Hypothalamus (tissue), 51 donors: Measurements from ENCODE around the gene KCNQ1.
"Not testable (repeated sequence)": the region's sequence is repeated elsewhere in the genome, so short reads cannot be mapped to it uniquely, and the experiment has no call there.

Experiments
- DNase-seq, 51 donors: peaks; one replicate each; lab custom pipeline; 2025; lab: John Stamatoyannopoulos, UW

The KCNQ1 gene

DNA sequence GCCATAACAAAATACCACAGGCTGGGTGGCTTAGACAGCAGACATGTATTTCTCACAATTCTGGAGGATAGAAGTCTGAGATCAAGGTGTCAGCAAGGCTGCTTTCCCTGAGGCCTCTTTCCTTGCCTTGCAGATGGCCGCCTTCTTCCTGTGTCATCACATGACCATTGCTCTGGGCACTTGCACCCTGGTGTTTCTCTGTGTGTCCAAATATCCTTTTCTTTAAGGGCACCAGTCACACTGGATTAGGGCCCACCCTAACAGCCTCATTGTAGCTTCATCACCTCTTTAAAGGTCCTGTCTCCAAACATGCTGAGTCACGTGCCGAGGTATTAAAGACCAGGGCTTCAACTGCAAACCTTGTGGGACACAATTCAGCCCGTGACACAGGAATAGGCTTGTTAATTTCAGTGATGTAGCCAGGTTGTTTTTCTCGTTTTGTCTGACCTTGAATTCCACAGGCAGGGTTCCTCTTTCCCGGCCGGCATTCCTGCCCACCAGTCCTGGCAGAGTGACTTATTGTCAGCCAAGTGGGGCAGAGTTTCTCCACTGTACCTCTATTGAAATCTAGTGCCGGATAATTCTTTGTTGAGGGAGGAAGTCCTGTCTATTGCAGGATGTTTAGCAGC, 154.9 kb downstream of the KCNQ1 start:
- no peak for DNase-seq

DNA sequence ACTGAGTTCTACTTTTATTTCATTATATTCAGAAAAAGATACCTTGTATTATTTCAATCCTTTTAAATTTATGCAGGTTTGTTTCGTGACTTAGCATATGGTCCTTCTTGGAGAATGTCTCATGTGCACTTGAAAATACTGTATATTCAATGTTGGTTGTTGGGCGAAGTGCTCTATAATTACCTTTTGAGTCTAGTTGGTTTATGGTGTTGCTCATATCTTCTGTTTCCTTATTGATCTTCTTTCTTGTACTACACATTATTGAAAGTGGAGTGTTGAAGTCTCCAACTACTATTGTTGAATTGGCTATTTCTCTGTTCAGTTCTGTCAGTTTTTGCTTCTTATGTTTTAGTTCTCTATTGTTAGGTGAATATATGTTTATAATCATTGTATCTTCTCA, 164.5 kb downstream of the KCNQ1 start:
- DNase-seq, result no peak

DNA sequence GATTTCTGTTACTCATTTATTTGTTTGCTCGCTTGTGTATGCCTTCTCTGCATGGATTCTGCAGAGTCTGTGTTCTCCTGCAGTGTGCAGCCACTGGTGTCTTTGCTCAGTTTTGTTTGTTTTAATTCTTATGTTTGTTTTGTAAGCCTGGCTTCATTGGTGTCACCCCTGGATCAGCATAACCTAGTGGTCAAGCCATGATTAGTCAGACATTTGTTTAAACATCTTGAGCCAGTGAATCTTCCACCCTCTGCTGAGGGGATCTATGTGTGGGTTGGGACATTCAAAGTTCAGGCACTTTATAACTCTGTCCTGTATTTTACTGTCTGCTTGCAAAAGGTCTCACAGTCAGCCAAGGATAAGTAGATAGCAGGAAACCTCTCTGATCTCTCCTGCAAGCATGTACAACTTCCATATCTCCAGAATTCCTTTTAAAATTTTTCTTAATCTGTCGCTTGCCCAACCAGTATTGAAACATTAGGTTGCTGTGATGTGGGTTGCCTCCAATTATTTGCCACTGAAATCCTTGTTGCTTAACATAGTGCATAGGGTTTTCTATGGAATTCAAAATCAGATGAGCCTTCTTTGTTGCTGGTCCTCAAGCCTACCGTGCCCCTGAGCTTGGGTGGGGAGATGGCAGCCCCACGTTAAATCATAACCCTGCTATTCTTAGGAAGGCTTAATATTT, 168.2 kb downstream of the KCNQ1 start:
- DNase-seq, result no peak

DNA sequence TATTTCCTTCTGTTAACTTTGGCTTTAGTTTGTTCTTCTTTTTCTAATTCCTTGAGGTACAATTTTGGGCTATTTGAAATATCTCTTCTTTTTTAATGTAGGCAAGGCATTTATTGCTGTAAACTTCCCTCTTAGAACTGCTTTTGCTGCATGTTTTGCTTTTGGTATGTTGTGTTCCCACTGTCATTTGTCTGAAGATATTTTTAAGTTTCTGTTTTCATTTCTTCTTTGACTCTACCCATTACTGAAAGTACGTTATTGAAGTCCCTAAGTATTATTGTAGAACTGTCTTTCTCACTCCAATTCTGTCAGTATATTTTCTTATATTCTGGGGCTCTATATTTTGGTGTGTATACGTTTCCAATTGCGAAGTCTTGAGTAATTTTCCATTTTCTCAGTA, 177.1 kb downstream of the KCNQ1 start:
- no peak for DNase-seq

DNA sequence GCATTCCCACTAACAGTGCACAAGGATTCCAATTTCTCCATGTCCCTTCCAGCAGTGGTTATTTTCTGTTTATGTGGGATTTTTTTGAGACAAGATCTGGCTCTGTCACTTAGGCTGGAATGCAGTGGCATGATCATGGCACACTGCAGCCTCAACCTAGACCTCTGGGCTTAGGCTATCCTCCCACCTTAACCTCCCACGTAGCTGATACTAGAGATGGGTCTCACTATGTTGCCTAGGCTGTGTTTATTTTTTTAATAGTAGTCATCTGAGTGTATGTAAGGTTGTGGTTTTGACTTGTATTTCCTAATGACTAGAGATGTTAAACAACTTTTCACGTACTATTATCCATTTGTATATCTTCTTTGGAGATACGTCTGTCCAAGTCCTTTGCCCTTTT, 180.4 kb downstream of the KCNQ1 start:
- no peak for DNase-seq

DNA sequence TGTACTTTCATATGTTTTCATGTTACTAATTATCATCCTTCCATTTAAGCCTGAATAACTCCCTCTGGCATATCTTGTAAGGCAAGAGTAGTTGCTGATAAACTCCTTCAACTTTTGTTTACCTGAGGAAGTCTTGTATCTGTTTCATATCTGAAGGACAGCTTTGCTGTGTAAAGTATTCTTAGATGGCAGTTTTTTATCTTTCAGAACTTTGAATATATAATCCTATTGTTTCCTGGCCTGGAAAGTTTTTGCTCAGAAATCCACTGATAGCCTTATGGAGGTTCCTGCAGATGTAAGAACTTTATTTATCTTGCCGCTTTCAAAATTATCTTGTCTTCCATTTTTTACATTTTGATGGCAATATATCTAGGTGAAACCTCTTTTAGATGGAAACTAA, 185.9 kb downstream of the KCNQ1 start:
- no peak for DNase-seq

DNA sequence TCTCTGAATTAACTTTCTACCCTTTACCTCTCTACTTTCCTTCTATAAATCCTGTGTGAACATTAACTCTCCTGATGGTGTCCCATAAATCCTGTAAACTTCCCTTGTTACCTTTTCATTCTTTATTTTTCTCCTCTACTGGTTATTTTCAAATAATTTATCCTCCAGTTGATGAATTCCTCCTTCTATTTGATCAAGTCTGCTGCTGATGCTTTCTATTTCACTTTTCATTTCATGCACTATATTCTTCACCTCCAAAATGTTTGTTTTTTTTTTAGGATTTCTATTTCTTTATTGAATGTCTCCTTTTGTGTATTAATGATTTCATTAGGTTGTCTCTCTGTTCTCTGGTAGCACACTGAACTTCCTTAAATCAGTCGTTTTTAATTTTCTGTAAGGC, 186.4 kb downstream of the KCNQ1 start:
- DNase-seq, result no peak

DNA sequence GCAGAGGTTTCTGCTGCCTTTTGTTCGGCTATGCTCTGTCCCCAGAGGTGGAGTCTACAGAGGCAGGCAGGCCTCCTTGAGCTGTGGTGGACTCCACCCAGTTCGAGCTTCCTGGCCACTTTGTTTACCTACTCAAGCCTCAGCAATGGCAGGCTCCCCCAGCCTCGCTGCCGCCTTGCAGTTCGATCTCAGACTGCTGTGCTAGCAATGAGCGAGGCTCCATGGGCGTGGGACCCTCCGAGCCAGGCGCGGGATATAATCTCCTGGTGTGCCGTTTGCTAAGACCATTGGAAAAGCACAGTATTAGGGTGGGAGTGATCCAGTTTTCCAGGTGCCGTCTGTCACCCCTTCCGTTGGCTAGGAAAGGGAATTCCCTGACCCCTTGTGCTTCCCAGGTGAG, 195.0 kb downstream of the KCNQ1 start:
- not testable (repeated sequence) for DNase-seq

DNA sequence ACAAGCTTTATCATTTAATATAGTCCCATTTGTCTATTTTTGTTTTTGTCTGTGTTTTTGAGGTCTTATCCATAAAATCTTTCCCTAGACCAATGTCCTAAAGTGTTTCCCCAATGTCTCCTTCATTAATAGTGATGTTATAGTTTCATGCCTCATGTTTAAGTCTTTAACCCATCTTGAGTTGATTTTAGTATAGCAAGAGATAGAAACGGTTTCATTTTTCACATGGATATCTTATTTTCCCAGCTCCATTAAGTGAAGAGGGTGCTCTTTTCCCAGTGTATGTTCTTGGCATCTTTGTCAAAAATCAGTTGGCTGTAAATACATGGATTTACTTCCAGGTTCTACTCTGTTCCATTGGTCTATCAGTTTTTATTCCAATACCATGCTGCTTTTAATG, 196.8 kb downstream of the KCNQ1 start:
- no peak for DNase-seq

DNA sequence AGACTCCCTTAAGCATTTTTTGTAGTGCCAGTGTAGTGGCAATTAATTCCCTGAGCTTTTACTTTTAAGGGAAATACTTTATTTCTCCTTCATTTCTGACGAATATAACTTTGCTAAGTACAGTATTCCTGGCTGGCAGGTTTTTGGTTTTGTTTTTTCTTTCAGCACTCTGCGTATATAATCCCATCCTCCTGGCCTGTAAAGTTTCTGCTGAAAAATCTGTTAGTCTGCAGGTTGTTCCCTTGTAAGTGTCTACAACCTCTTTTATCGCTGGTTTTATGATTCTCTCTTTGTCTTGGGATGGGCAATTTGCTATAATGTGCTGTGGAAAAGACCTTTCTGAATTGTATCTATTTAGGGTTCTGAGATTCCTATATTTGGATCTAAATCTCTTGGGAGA, 198.9 kb downstream of the KCNQ1 start:
- no peak for DNase-seq

DNA sequence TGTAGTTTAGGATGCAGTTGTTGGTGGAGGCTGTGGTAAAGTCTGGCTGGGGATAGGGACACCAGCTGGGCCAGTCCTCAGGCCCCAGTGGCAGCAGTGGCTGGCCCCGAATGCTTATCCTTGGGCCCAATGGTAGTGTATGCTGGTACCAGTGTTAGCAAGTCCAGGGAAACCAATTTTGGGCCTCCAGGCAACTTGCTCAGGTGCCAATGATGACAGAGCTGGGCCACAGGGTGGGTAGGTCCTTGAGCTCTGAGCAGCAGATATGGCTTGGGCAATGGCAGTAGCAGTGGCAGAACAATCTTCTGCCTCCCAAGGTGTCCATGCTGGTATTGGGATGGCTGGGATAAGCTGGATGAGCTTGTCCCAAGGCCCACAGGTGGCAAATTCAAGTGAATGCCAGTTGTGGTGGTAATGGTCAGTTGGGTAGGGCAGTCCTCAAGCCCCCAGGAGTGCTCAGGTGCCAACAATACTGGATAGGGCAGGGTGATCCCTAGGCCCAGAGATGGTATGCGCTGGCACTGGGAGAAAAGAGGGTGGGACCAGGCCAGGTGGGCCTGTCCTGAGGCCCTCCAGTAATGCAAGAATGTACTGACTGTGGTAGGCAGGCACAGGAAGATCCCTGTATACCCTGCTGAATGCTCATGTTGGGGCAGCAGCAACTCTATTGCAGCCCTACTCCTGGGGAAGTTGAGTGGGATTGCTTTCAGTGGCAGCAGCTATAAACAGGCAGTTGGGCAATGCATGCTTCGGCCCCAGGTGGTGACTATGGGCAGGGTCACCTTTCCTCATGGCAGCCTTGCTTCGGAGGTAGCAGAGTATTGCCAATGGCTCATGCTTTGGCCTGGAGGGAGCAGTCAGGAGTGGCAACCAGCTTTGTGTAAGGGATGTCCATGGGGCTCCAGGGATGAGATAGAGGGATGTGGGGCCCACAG, 200.3 kb downstream of the KCNQ1 start:
- no peak for DNase-seq

DNA sequence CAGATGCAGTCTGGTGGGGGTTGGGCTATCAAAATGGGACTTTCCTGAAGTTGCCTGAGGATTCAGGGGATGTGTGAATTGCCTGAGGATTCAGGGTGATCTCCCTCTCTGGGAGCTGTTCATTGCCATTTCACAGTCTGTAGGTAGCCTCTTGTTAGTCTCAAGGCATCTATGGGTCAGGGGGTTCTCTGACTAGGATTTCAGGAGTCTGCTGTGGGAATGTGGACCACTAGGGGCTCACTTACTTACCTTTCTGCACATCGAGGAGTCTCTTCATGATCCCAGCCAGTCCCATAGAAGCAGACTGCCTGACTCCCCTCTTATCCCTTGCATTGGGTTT, 200.9 kb downstream of the KCNQ1 start:
- DNase-seq, result no peak

DNA sequence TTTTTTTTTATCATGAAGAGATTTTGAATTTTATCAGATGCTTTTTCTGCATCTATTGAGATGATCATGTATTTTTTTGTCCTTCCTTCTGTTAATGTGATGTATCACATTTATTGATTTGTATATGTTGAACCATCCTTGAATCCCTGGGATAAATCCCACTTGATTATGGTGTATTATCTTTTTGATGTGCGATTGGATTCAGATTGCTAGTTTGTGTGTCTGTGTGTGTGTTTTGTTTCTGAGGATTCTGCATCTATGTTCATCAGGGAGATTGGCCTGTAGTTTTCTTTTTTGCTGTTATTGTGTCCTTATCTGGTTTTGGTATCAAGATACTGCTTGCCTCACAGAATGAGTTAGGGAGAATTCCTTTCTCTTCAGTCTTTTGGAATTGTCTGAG, 202.4 kb downstream of the KCNQ1 start:
- no peak for DNase-seq

DNA sequence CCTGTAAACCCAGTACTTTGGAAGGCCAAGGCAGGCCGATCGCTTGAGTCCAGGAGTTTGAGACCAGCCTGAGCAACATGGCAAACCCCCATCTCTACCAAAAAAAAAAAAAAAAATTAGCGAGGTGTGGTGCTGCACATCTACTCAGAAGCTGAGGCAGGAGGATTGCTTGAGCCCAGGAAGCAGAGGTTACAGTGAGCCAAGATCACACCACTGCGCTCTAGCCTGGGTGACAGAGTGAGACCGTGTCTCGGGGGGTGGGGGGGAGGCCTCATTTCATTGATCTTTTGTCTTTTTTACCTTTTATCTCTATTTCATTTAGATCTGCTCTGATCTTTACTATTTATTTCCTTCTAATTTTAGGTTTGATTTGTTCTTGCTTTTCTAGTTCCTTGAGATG, 203.1 kb downstream of the KCNQ1 start:
- DNase-seq, result no peak

DNA sequence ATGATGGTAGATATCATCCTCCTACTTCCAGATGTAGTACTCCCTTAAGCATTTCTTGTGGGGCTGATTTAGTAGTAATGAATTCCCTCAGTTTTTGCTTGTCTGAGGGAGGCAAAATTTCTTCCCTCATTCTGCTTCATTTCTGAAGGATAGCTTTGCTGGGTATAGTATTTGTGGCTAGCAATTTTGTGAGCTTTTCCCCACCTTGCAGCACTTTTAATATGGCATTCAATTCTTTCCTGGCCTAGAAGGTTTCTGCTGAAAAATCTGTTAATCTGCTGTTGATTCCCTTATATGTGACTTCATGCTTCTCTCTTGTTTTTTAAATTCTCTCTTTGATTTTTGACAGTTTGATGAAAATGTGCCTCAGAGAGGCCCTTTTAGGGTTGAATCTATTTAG, 204.6 kb downstream of the KCNQ1 start:
- DNase-seq, result no peak

DNA sequence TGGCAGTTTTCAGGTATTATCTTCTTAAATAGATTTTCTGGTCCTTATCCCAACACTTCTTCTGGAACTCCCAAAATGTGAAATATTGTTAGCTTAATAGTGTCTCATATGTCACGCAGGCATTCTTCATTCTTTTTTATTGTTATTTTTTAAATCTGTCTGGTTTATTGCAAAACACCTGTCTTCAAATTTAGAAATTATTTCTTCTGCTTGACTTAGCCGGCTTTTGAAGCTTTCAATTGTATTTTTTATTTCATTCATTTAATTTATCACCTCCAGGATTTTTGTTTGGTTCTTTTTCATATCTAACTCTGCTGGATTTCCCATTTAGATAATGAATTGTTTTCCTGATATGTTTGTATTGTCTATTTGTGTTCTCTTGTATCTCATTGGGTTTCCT, 205.0 kb downstream of the KCNQ1 start:
- DNase-seq, result no peak

DNA sequence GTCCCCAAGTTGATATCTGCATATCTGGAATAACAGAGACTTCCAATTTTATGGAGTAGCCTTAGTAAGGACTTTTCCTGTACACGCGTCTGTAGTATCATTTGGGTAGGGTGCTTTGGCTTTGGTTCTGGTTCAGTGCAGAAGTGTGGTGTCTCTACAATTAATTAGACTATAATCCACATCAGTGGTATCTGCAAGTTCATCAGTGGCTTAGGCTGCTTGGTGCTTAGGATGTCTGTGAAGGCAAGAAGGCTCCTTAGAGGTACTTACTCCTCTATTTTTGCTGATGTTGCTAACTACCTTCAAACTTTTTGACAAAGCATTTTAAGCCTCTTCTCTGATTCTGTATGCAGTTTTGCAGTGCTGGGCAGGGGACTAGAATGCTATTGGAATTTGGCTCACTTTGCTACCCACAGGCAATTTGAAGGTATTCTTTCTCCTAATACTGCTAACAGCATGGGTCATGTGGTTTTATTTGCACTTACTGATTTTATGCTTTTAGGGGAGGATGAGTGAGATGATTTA, 205.6 kb downstream of the KCNQ1 start:
- no peak for DNase-seq

DNA sequence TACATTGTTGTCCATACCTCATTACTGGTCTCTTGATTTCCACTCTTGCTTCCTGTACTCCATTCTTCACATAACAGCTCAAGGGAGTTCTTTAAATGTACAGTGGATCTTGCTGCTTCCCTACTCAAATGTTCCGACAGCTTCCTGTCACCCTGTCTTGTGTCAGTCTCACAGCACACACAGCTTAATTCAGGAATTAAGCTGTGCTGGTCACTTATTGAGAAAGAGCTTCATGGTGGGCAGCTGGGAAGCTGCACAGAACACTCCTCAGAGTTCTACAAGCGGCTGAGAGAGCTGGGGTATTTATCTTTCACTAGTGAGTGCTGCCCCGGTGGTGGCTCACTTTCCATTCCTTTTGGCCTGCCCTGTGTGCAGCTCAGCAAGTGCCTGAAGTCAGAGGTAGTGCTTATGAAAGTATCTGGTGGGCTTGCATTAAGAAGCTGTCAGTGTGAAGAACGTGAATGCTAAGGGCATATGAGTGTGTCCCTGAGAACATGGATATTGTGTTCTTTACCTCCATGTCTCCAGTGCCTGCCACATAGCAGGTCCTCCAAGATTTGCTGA, 206.3 kb downstream of the KCNQ1 start:
- DNase-seq, result no peak

DNA sequence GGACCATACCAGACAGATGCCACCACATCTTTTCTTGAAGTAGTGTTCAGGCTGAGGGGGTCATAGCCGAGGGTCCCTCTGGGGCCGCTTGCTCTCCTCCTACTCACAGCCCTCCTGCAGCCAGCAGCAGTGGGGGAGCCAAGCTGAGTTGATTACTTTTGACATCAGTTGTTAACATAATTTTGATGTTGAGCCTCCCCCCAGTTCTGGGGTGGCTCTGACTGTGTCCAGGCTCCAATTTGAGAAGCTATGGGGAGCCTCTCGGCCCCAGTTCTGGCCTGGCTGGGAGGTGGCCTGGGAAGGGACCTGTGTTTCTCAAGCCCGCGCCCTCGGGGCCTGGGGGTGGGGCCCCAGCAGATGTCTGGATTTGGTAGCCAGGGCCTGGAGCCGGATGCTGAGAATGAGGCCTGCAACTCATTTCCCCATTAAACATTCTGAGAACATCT, 207.0 kb downstream of the KCNQ1 start:
- DNase-seq, result no peak

DNA sequence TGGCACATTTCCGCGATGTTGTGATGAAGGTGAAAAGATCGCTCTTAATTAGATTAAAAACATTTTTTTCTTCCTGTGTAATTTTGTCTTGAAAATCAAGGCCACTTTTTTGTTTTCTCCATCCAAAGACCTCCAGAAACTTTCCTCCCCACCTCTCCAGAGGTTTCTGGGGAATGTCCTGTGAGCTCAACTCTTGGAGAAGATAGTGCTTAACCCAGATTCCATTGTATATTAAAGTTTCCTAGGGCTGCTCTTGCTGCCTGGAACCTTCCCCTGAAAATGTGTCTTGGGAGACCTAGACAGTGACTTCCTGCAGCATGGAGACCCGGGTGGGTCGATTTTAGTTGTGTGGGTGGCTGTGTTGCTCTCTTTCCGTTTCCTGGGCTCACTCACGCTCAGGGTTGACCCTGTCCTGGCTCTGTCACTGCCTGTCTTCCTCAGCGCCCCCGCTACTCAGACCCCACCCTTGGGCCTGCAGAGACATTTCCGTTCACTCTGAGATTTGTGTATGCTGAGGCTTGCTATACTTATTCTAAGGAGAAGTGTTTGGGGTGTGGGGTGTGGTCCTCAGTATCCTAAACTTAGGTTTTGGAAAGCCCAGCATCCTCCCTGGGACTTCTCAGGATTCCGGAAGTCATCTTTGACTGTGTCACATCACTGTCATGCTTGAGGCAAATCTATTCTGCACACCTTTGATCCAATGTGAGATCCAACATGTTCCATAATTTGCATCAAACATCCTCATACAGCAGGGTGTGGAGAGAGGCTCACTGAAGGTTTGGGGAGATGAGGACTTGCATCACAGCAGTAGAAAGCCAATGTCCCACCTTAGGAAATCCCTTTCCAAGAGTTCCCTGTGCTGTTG, 207.8 kb downstream of the KCNQ1 start:
- no peak for DNase-seq
